Neural cell (in vitro differentiated cells): Measurements from ENCODE around the gene BCL2L14. TPM values are rescaled to one million over a fixed set of nuclear protein-coding genes. Genes with fewer than 3 reads are reported as not detected.

ENCODE experiments used
- H2AFZ ChIP-seq: fragments of 200-600, 300-800 bp; sonication (generic), shearing (Covaris generic); 2 replicates; pipeline ENCODE4 v1.6.0; 2014; ENCODE audit warnings: low read depth, mild to moderate bottlenecking, antibody characterized with exemption, low read length, moderate library complexity
- H3F3A ChIP-seq: fragments of 200-600 bp; shearing (Covaris generic); 2 replicates; pipeline ENCODE4 v1.6.1; 2016; ENCODE audit warnings: mild to moderate bottlenecking, moderate library complexity, mixed read lengths, antibody characterized with exemption, low read length; ENCODE audit not compliant: insufficient read depth, poor library complexity, severe bottlenecking
- H3K27ac ChIP-seq: fragments of 200-600, 300-800 bp; sonication (generic), shearing (Covaris generic); 2 replicates; pipeline ENCODE4 v1.5.1; 2014; ENCODE audit warnings: mild to moderate bottlenecking, low read length, moderate library complexity
- H3K27me3 ChIP-seq: fragments of 300-800, 200-600 bp; sonication (generic), shearing (Covaris generic); 2 replicates; pipeline ENCODE4 v1.6.0; 2014; ENCODE audit warnings: mild to moderate bottlenecking, low read depth, low read length, moderate library complexity; ENCODE audit not compliant: insufficient read depth
- H3K36me3 ChIP-seq: fragments of 300-800, 200-600 bp; sonication (generic), shearing (Covaris generic); 2 replicates; pipeline ENCODE4 v1.5.1; 2014; ENCODE audit warnings: mild to moderate bottlenecking, antibody characterized with exemption, low read length, moderate library complexity; ENCODE audit not compliant: insufficient read depth
- H3K4me2 ChIP-seq: fragments of 300-800, 200-600 bp; sonication (generic), shearing (Covaris generic); 2 replicates; pipeline ENCODE4 v1.6.0; 2014; ENCODE audit warnings: mild to moderate bottlenecking, low read length
- H3K4me3 ChIP-seq: fragments of 300-800, 200-600 bp; sonication (generic), shearing (Covaris generic); 2 replicates; pipeline ENCODE4 v1.5.1; 2014; ENCODE audit warnings: mild to moderate bottlenecking, low read length, moderate library complexity
- H3K79me2 ChIP-seq: fragments of 200-600 bp; shearing (Covaris generic); replicated peaks from 2 replicates; pipeline ENCODE4 v1.6.0; 2014; ENCODE audit warnings: mild to moderate bottlenecking, low read length, moderate library complexity; ENCODE audit not compliant: insufficient read depth
- H3K9ac ChIP-seq: fragments of 300-800, 200-600 bp; sonication (generic), shearing (Covaris generic); 2 replicates; pipeline ENCODE4 v1.6.1; 2016; ENCODE audit warnings: mild to moderate bottlenecking, low read length, mixed read lengths
- H3K9me2 ChIP-seq: fragments of 200-600 bp; shearing (Covaris generic); 2 replicates; pipeline ENCODE4 v1.6.1; 2016; ENCODE audit warnings: mild to moderate bottlenecking, low read length, mixed read lengths; ENCODE audit not compliant: insufficient read depth
- H3K9me3 ChIP-seq: fragments of 200-600, 300-800 bp; sonication (generic), shearing (Covaris generic); 2 replicates; pipeline ENCODE4 v1.6.1; 2016; ENCODE audit warnings: mild to moderate bottlenecking, mixed run types, low read length, moderate library complexity, mixed read lengths
- H4K20me1 ChIP-seq: fragments of 200-600 bp; shearing (Covaris generic); 2 replicates; pipeline ENCODE4 v1.6.1; 2016; ENCODE audit warnings: mild to moderate bottlenecking, mixed run types; ENCODE audit not compliant: insufficient read depth
- CTCF ChIP-seq: fragments of 450-650 bp; IDR thresholded peaks from 2 replicates; pipeline ENCODE4 v1.5.1; 2014; ENCODE audit warnings: antibody characterized with exemption, mild to moderate bottlenecking, moderate library complexity; ENCODE audit not compliant: poor library complexity, severe bottlenecking
- EP300 ChIP-seq: fragments of 450-650 bp; conservative IDR thresholded peaks from 2 replicates; pipeline ENCODE4 v1.6.1; 2014; ENCODE audit warnings: antibody characterized with exemption, mild to moderate bottlenecking, moderate library complexity; ENCODE audit not compliant: poor library complexity, severe bottlenecking
- EZH2 ChIP-seq: fragments of 200-600, 300-800 bp; shearing (Covaris generic), sonication (generic); IDR thresholded peaks from 2 replicates; pipeline ENCODE4 v1.6.1; 2014; ENCODE audit warnings: antibody characterized with exemption, low read length, borderline replicate concordance, mild to moderate bottlenecking; ENCODE audit not compliant: insufficient read depth, poor library complexity, severe bottlenecking
- MXI1 ChIP-seq: fragments of 450-650 bp; conservative IDR thresholded peaks from 2 replicates; pipeline ENCODE4 v1.6.1; 2014; ENCODE audit warnings: antibody characterized with exemption, mild to moderate bottlenecking; ENCODE audit not compliant: poor library complexity, severe bottlenecking
- POLR2AphosphoS5 ChIP-seq: IDR thresholded peaks from 2 replicates; pipeline ENCODE4 v1.6.1; 2012
- RAD21 ChIP-seq: fragments of 450-650 bp; conservative IDR thresholded peaks from 2 replicates; pipeline ENCODE4 v1.6.1; 2014; ENCODE audit warnings: antibody characterized with exemption, mild to moderate bottlenecking, moderate library complexity
- REST ChIP-seq: IDR thresholded peaks from 2 replicates; pipeline ENCODE4 v1.6.1; 2012; ENCODE audit warnings: borderline replicate concordance
- SMC3 ChIP-seq: fragments of 450-650 bp; conservative IDR thresholded peaks from 2 replicates; pipeline ENCODE4 v1.6.1; 2014; ENCODE audit warnings: antibody characterized with exemption, mild to moderate bottlenecking, moderate library complexity; ENCODE audit not compliant: poor library complexity
- TAF1 ChIP-seq: IDR thresholded peaks from 2 replicates; pipeline ENCODE4 v1.6.1; 2012; ENCODE audit warnings: low read depth
- polyA plus RNA-seq: library from polyadenylated mRNA; depleted of rRNA; stranded (reverse); fragments of >200 nt; gene quantifications from 2 replicates; pipeline ENCODE4 v1.2.3, GENCODE V29; 2014

Gene BCL2L14
- polyA plus RNA-seq, 1 donor from 2014 or later: not detected

GRCh38 chr12:12086362-12086761 lies 15.6 kb downstream of the BCL2L14 start:
- Histone ChIP-seq H3K9me2 (no peaks in the 10 kb centered on the region), H3K27ac (no peak overlapping the region), H4K20me1 (no peaks in the 10 kb centered on the region), H3F3A (no peaks in the 10 kb centered on the region), H2AFZ (no peak overlapping the region), H3K27me3 (no peaks in the 10 kb centered on the region), H3K79me2 (no peaks in the 10 kb centered on the region), H3K4me3 (no peak overlapping the region), H3K36me3 (no peaks in the 10 kb centered on the region), H3K9me3 (no peaks in the 10 kb centered on the region), H3K9ac (no peak overlapping the region), H3K4me2 (no peak overlapping the region)
- TF ChIP-seq RAD21: no peak
- no peak for TF ChIP-seq MXI1
- no peak for TF ChIP-seq CTCF
- no peak for TF ChIP-seq EZH2
- no peak for TF ChIP-seq SMC3
- no peak for TF ChIP-seq TAF1
- no peak for TF ChIP-seq POLR2AphosphoS5
- TF ChIP-seq EP300: no peak
- no peak for TF ChIP-seq REST

- no peak overlapping the region for H3K4me2 ChIP-seq
- H3K36me3 ChIP-seq: no peaks in the 10 kb centered on the region
- H3K9me2 ChIP-seq: no peaks in the 10 kb centered on the region
- H3K4me3 ChIP-seq: no peak overlapping the region
- no peak overlapping the region for H2AFZ ChIP-seq
- no peaks in the 10 kb centered on the region for H3K27me3 ChIP-seq
- H4K20me1 ChIP-seq: no peaks in the 10 kb centered on the region
- no peaks in the 10 kb centered on the region for H3F3A ChIP-seq
- TF ChIP-seq REST (no peak), TAF1 (no peak), CTCF (no peak), MXI1 (no peak), EP300 (no peak), POLR2AphosphoS5 (no peak), EZH2 (no peak), RAD21 (no peak)
- H3K9me3 ChIP-seq: no peaks in the 10 kb centered on the region
- no peaks in the 10 kb centered on the region for H3K79me2 ChIP-seq
- H3K9ac ChIP-seq: no peak overlapping the region
- no peak overlapping the region for H3K27ac ChIP-seq
Measured at GRCh38 chr12:12086973-12087692, 16.4 kb downstream of the BCL2L14 start.
